Pancreas (tissue), 10 donors: ENCODE results near the gene ZCCHC7. TPM values are rescaled to one million over a fixed set of nuclear protein-coding genes. Genes with fewer than 3 reads are reported as not detected.
"Not testable (repeated sequence)": the region's sequence is repeated elsewhere in the genome, so short reads cannot be mapped to it uniquely, and the experiment has no call there.

ENCODE experiments used
- ATAC-seq, 4 donors: fragments of 200-7000 bp; cut with Tn5 transposase; one replicate each; pipeline versions ENCODE4 v1.8.0 to v1.9.1; 2020; ENCODE audit warnings: mild to moderate bottlenecking in 4 of 4, moderate library complexity in 4 of 4
- DNase-seq, 6 donors: peaks; one replicate each; pipeline ENCODE4 v3.0.0-alpha.2; 2020
- FAIRE-seq: peaks from 2 replicates; lab custom pipeline; 2012; peaks lifted over from hg19 to GRCh38; lab: Jason Lieb, UNC
- H3K27ac ChIP-seq, 4 donors: fragments of 200-600 bp; sonication (generic); 1 replicate in 3 of 4; 2 replicates in 1 of 4; pipeline versions ENCODE4 v1.5.0 to v1.8.0; 2020
- H3K27me3 ChIP-seq, 4 donors: fragments of 200-600 bp; one replicate each; pipeline ENCODE4 v1.8.0; 2021
- H3K36me3 ChIP-seq, 3 donors: fragments of 200-600 bp; sonication (generic) in 1 of 3; one replicate each; pipeline versions ENCODE4 v1.5.0 to v1.8.0; 2020 to 2021
- H3K4me1 ChIP-seq, 3 donors: fragments of 200-600 bp; one replicate each; pipeline ENCODE4 v1.8.0; 2021
- H3K4me3 ChIP-seq, 4 donors: fragments of 200-600 bp; sonication (generic) in 2 of 4; one replicate each; pipeline versions ENCODE4 v1.5.0 to v1.8.0; 2020 to 2021
- H3K9me3 ChIP-seq, 4 donors: fragments of 200-600 bp; one replicate each; pipeline ENCODE4 v1.8.0; 2021
- WGBS, 2 donors: extraction: QIAGEN DNeasy Blood & Tissue Kit; methylation state at CpG; one replicate each; pipeline ENCODE4 v1.1.7; 2013; 5-methylcytosine and 5-hydroxymethylcytosine counted together
- intact Hi-C, 3 donors: fragments of 100-400 bp; cut with DNase I; formaldehyde crosslinking; loops; one replicate each; pipeline versions ENCODE4 v1.11.1 to v1.14.2; 2022
- polyA plus RNA-seq, 2 donors: library from polyadenylated mRNA; stranded (reverse); fragments of 200-250 nt; gene quantifications; one replicate each; pipeline ENCODE4 v1.2.3, GENCODE V29; 2013
- total RNA-seq, 6 donors: library from RNA; stranded (reverse); fragmentation: NEBNext Ultra II Directional in 4 of 6; extraction: Animal tissue kit (Norgen Biotek cat#: 25700) in 4 of 6; gene quantifications; one replicate each; pipeline versions ENCODE4 v1.2.1 to v1.2.4, GENCODE V29; 2021 to 2023
- TF ChIP-seq, protein P1 (sequence below), 4 donors: fragments of 200-600 bp; sonication (generic) in 3 of 4; IDR thresholded peaks; one replicate each; pipeline versions ENCODE4 v1.5.0 to v1.8.0; 2021; ENCODE audit warnings: antibody characterized with exemption in 4 of 4
- donor health status: healthy with polysubstance abuse.
- donor health status: DM: no; HTN: no; CAD: no; lungs with moderate emphysema.
- donor health status: DM: no; HTN: no; CAD: no.
- donor health status: control.
- donor health status: control.
- donor health status: Bipolar disorder and iron deficiency.
- donor health status: DM: yes; HTN: yes; CAD: no.
- donor health status: DM: no; HTN: no; CAD: no.
- donor health status: DM: no; HTN: no; CAD: no.
- donor health status: DM: yes; HTN: yes; CAD: no.

ZCCHC7 gene
- total and polyA plus RNA-seq, 8 donors, result 8.1 to 17.4 (median 14.4) TPM

DNA sequence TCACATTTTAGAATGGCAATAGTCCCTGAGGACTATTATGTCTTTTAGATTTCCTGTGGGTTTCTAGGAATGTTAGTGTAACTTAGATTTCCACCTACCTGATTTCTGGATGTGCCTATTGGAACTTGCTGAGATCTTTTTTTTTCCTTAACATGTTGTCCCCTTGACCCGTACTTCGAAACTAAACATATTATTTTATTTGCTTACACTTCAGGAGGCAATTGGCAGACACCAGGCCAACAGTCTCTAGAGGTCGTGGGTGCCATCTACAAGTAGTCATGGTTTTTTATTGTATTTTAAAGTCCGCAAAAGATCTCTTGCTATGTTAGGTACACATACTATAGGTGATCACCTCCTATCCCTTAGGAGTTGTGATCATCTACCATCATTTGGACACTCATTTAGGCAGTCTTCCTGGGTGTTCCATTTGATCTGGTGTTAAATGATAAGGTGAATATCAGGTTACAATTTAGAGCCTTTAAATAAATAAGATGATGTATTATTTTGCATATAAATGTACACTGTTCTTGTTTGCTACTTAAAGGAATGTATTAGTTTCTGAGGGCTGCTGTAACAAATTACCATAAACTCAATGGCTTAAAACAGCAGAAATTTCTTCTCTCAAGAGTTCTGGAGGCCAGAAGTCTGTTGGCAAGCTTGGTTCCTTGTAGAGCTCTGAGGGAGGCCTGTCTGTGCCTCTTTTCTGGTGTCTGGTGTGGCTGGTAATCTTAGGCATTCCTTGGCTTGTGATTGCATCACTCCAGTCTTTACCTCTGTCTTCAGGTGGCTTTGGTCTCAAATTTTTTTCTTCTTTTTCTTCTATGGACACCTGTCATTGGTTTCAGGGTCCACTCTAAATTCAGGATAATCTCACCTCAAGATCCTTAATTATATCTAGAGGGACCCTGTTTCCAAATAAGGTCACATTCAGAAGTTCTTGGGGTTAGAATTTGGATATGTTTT is 64.8 kb downstream of the ZCCHC7 start:
- H3K9me3 ChIP-seq, result no peaks in the 10 kb centered on the region
- no peak for FAIRE-seq
- ATAC-seq, result no peak
- no peaks in the 10 kb centered on the region for H3K36me3 ChIP-seq
- H3K4me3 ChIP-seq, result no peak overlapping the region
- intact Hi-C loops, result no loop called here
- no peaks in the 10 kb centered on the region for H3K4me1 ChIP-seq
- H3K27ac ChIP-seq, result no peak overlapping the region
- DNase-seq, result no peak
- TF ChIP-seq, protein P1, sequence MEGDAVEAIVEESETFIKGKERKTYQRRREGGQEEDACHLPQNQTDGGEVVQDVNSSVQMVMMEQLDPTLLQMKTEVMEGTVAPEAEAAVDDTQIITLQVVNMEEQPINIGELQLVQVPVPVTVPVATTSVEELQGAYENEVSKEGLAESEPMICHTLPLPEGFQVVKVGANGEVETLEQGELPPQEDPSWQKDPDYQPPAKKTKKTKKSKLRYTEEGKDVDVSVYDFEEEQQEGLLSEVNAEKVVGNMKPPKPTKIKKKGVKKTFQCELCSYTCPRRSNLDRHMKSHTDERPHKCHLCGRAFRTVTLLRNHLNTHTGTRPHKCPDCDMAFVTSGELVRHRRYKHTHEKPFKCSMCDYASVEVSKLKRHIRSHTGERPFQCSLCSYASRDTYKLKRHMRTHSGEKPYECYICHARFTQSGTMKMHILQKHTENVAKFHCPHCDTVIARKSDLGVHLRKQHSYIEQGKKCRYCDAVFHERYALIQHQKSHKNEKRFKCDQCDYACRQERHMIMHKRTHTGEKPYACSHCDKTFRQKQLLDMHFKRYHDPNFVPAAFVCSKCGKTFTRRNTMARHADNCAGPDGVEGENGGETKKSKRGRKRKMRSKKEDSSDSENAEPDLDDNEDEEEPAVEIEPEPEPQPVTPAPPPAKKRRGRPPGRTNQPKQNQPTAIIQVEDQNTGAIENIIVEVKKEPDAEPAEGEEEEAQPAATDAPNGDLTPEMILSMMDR (IDR thresholded peaks at IDR 0.05), result no peak
- 91 to 93% methylated on average over 4 of the region's 4 CpGs for WGBS, 2 donors
- H3K27me3 ChIP-seq, result no peaks in the 10 kb centered on the region

DNA sequence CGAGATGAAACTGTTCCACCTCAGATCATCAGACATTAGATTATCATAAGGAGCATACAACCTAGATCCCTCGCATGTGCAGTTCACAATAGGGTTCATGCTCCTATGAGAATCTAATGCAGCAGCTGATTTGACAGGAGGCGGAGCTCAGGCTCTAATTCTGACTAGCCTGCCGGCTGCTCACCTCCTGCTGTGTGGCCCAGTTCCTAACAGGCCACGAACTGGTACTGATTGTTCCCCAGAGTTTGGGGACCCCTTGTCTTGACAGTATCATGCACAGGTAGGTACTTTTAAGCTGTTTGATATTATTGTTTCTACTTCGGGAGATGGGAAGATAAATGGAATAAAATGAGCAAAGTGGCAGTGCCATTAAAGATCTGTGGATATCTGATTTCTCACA is 66.9 kb downstream of the ZCCHC7 start:
- H3K36me3 ChIP-seq, result no peaks in the 10 kb centered on the region
- ATAC-seq, result no peak
- no peak for FAIRE-seq

DNA sequence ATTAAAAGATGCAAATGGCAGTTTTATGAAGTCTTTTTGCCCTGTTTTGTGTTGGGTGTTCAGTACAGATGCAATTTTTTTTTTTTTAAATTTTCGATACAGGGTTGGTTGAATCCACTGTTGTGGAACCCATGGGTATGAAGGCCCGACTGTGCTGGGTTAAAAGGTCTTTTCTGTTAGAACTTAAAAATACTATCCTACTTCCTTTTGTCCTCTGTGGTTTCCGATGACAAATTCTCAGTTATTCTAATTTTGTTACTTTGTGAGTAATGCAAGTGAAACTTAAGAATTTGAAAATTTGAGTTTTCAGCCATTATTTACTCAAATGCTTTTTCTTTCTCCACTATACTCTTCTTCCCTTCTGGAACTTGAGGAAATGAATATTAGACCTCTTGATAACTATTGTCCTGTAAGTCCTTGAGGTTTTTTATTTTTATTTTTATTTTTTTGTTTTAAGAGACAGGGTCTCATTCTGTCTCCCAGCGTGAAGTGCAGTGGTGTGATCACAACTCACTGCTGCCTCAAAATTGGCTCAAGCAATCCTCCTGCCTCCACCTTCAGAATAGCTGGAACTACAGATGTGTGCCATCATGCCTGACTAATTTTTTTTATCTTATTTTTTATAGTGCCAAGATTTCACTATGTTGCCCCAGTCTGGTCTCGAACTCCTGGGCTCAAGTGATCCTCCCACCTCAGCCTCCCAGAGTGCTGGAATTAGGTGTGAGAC is 67.5 kb downstream of the ZCCHC7 start:
- 95 to 97% methylated on average over 5 of the region's 5 CpGs for WGBS, 2 donors
- ATAC-seq (no peak), FAIRE-seq (no peak), DNase-seq (no peak)
- intact Hi-C loops, result no loop called here
- no peak overlapping the region for H3K4me3 ChIP-seq
- TF ChIP-seq, protein P1 (IDR thresholded peaks at IDR 0.05), result no peak
- no peaks in the 10 kb centered on the region for H3K36me3 ChIP-seq
- H3K27me3 ChIP-seq, result no peaks in the 10 kb centered on the region
- no peaks in the 10 kb centered on the region for H3K9me3 ChIP-seq
- H3K4me1 ChIP-seq, result no peaks in the 10 kb centered on the region
- H3K27ac ChIP-seq, result no peak overlapping the region

More for the DNA sequence above, 66.9 kb downstream of the ZCCHC7 start:
- 92 to 98% methylated on average over 6 of the region's 6 CpGs for WGBS, 2 donors
- TF ChIP-seq, protein P1 (IDR thresholded peaks at IDR 0.05), result no peak
- Histone ChIP-seq H3K4me3 (no peak overlapping the region), H3K27ac (no peak overlapping the region), H3K27me3 (no peaks in the 10 kb centered on the region), H3K4me1 (no peaks in the 10 kb centered on the region), H3K9me3 (no peaks in the 10 kb centered on the region)
- DNase-seq, result no peak
- intact Hi-C loops, result no loop called here

DNA sequence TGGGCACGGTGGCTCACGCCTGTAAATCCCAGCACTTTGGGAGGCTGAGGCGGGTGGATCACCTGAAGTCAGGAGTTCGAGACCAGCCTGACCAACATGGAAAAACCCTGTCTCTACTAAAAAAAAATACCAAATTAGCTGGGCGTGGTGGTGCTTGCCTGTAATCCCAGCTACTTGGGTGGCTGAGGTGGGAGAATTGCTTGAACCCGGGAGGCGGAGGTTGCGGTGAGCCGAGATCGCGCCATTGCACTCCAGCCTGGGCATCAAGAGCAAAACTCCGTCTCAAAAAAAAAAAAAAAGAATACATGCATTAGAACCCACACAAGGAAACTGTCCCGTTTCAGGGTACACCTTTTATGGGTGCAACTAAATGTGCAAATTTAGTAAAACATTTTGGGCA is 70.4 kb downstream of the ZCCHC7 start:
- FAIRE-seq, DNase-seq, ATAC-seq, H3K27ac ChIP-seq, H3K9me3 ChIP-seq, intact Hi-C loops, H3K27me3 ChIP-seq, H3K36me3 ChIP-seq, H3K4me1 ChIP-seq, H3K4me3 ChIP-seq: not testable (repeated sequence)
- 97 to 98% methylated on average over 13 of the region's 13 CpGs for WGBS, 2 donors

DNA sequence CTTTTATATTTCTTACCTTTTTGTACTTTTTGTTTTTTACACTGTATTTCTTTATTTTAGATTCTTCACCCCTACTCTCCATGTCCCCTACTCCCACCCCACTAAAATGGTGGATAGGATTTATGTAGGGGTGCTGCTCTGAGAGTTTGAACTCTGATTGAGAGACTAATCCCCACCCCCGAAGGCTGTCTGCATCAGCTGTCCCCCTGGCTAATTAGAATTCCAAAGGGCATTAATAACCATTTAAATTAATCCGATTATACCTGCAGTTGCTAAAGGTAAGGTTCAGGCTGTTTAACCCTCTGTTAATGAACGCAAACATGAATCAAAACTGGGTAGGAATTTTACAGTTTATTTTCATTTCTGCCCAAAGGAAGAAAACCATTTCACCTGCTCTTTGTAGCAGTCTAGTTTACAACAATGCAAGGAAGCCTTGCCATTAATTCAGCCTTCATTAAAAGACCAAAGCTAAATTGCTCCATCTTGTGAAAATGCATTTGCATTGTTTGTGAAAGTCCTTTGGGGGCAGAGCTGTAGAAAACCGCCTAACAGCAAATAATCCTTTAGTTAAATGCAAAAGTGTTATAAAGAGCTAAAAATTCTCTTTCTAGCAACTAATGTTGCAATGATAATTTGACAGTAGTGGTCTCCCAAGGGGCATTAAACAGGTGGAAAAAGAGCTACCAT is 71.2 kb downstream of the ZCCHC7 start:
- 92 to 97% methylated on average over 4 of the region's 4 CpGs for WGBS, 2 donors
- intact Hi-C loops, result no loop called here
- no peak for FAIRE-seq

More for the DNA sequence above, 71.2 kb downstream of the ZCCHC7 start:
- Histone ChIP-seq H3K36me3 (no peaks in the 10 kb centered on the region), H3K4me3 (no peak overlapping the region), H3K4me1 (no peaks in the 10 kb centered on the region), H3K9me3 (no peaks in the 10 kb centered on the region), H3K27ac (no peak overlapping the region), H3K27me3 (no peaks in the 10 kb centered on the region)
- TF ChIP-seq, protein P1 (IDR thresholded peaks at IDR 0.05), result no peak
- no peak for ATAC-seq
- no peak for DNase-seq
